Activated CD8-positive, alpha-beta memory T cell treated with anti-CD3 and anti-CD28 coated beads, Interleukin-2, amount 10 ng/mL, durations not matched to agents 7 days and 5 days (primary cell): ENCODE data around the gene TMEM163. TPM values are rescaled to one million over a fixed set of nuclear protein-coding genes. Genes with fewer than 3 reads are reported as not detected.
"Not testable (repeated sequence)": the region's sequence is repeated elsewhere in the genome, so short reads cannot be mapped to it uniquely, and the experiment has no call there.

ENCODE experiments used
- ATAC-seq: fragments of 150-1000 bp; cut with Tn5 transposase; one replicate; pipeline ENCODE4 v1.10.0; 2021; ENCODE audit warnings: moderate library complexity
- CTCF ChIA-PET: fragments of 350-600 bp; sonication (Branson Sonifier 250); formaldehyde crosslinking; loops from one replicate; lab custom pipeline; 2021; ENCODE audit warnings: antibody characterized with exemption; lab: Charles Lee
- DNase-seq: peaks from one replicate; pipeline ENCODE4 v3.0.0-alpha.2; 2020
- H3K27ac Mint-ChIP-seq: one replicate; pipeline ENCODE4 v1.8.0; 2021; ENCODE audit warnings: mild to moderate bottlenecking, mixed read lengths
- H3K27me3 Mint-ChIP-seq: one replicate; pipeline ENCODE4 v1.8.0; 2021; ENCODE audit warnings: mixed read lengths
- H3K36me3 Mint-ChIP-seq: one replicate; pipeline ENCODE4 v1.8.0; 2021; ENCODE audit warnings: mild to moderate bottlenecking, mixed read lengths
- H3K4me1 Mint-ChIP-seq: one replicate; pipeline ENCODE4 v1.8.0; 2021; ENCODE audit warnings: mixed read lengths
- H3K4me3 Mint-ChIP-seq: one replicate; pipeline ENCODE4 v1.8.0; 2021; ENCODE audit warnings: mild to moderate bottlenecking, moderate library complexity, mixed read lengths
- H3K9me3 Mint-ChIP-seq: one replicate; pipeline ENCODE4 v1.8.0; 2022; ENCODE audit warnings: low read depth, mixed read lengths
- total RNA-seq, 2 experiments: library from RNA; stranded (reverse); gene quantifications; one replicate each; pipeline ENCODE4 v1.2.3, GENCODE V29; 2021

The TMEM163 gene
- total RNA-seq, 2 experiments from 2014 or later: 2.1 to 2.3 TPM

- peaks cover 26% of the 10 kb centered on the region for H3K27me3 Mint-ChIP-seq
- no peak overlapping the region for H3K4me3 Mint-ChIP-seq
- H3K27ac Mint-ChIP-seq: no peak overlapping the region
- DNase-seq (no peak), ATAC-seq (no peak)
- H3K9me3 Mint-ChIP-seq: peaks cover 2% of the 10 kb centered on the region
- CTCF ChIA-PET: no interaction called here
- peaks cover 63% of the 10 kb centered on the region for H3K4me1 Mint-ChIP-seq
- H3K36me3 Mint-ChIP-seq: peaks cover 1% of the 10 kb centered on the region
Observed at GRCh38 chr2:134663451-134664450, 55.0 kb downstream of the TMEM163 start.

GRCh38 chr2:134662751-134663150, 56.0 kb downstream of the TMEM163 start:
- peaks cover 1% of the 10 kb centered on the region for H3K36me3 Mint-ChIP-seq
- H3K4me3 Mint-ChIP-seq: no peak overlapping the region
- no peak for DNase-seq
- H3K27me3 Mint-ChIP-seq: peaks cover 26% of the 10 kb centered on the region
- H3K9me3 Mint-ChIP-seq: peaks cover 2% of the 10 kb centered on the region
- CTCF ChIA-PET: no interaction called here
- peaks cover 53% of the 10 kb centered on the region for H3K4me1 Mint-ChIP-seq
- no peak for ATAC-seq
- H3K27ac Mint-ChIP-seq: no peak overlapping the region

- Mint-ChIP-seq H3K27me3 (peaks cover 15% of the 10 kb centered on the region), H3K4me1 (peaks cover 36% of the 10 kb centered on the region), H3K27ac (peak overlapping the region; percentile 6), H3K36me3 (peaks cover 1% of the 10 kb centered on the region), H3K9me3 (peaks cover 2% of the 10 kb centered on the region), H3K4me3 (no peak overlapping the region)
- CTCF ChIA-PET: interaction anchor here (1.2 to 5.5 kb wide), 2 partner anchors 10 to 78 kb away, joined by 3 to 41 read pairs; no protein-coding TSS in a partner anchor
- no peak for DNase-seq
- ATAC-seq: peak; percentile 49
Observed at GRCh38 chr2:134660626-134661402, 58.0 kb downstream of the TMEM163 start.

- CTCF ChIA-PET: interaction anchor here (1.1 to 5.5 kb wide), 4 partner anchors 11 to 77 kb away, joined by 3 to 41 read pairs (median 3); no protein-coding TSS in a partner anchor
- no peak for ATAC-seq
- Mint-ChIP-seq H3K27ac (no peak overlapping the region), H3K9me3 (peaks cover 2% of the 10 kb centered on the region), H3K36me3 (peaks cover 1% of the 10 kb centered on the region), H3K27me3 (peaks cover 11% of the 10 kb centered on the region), H3K4me1 (peaks cover 25% of the 10 kb centered on the region), H3K4me3 (no peak overlapping the region)
- DNase-seq: no peak
Observed at GRCh38 chr2:134659724-134660123, 59.1 kb downstream of the TMEM163 start.

GRCh38 chr2:134657650-134658250, 61.0 kb downstream of the TMEM163 start:
- Mint-ChIP-seq H3K27me3 (peaks cover 2% of the 10 kb centered on the region), H3K4me1 (peaks cover 18% of the 10 kb centered on the region), H3K27ac (no peak overlapping the region), H3K36me3 (peaks cover 1% of the 10 kb centered on the region), H3K9me3 (peaks cover 2% of the 10 kb centered on the region), H3K4me3 (no peak overlapping the region)
- DNase-seq: no peak
- ATAC-seq: no peak
- CTCF ChIA-PET: interaction anchor here (0.7 to 5.5 kb wide), 8 partner anchors 8 to 75 kb away, joined by 3 to 41 read pairs (median 4); no protein-coding TSS in a partner anchor

- DNase-seq, ATAC-seq, H3K27me3 Mint-ChIP-seq, H3K27ac Mint-ChIP-seq, H3K36me3 Mint-ChIP-seq, H3K4me3 Mint-ChIP-seq, H3K9me3 Mint-ChIP-seq: not testable (repeated sequence)
- H3K4me1 Mint-ChIP-seq: peaks cover 18% of the 10 kb centered on the region
- CTCF ChIA-PET: interaction anchor here (0.8 to 5.5 kb wide), 5 partner anchors 9 to 34 kb away, joined by 3 to 41 read pairs (median 4); no protein-coding TSS in a partner anchor
Observed at GRCh38 chr2:134656391-134656790, 62.4 kb downstream of the TMEM163 start.

GRCh38 chr2:134648586-134648985, 70.2 kb downstream of the TMEM163 start:
- CTCF ChIA-PET: no interaction called here
- DNase-seq (no peak), ATAC-seq (no peak)
- H3K27ac Mint-ChIP-seq: no peak overlapping the region
- no peaks in the 10 kb centered on the region for H3K9me3 Mint-ChIP-seq
- H3K27me3 Mint-ChIP-seq: peaks cover 19% of the 10 kb centered on the region
- H3K36me3 Mint-ChIP-seq: no peaks in the 10 kb centered on the region
- H3K4me3 Mint-ChIP-seq: no peak overlapping the region
- H3K4me1 Mint-ChIP-seq: no peaks in the 10 kb centered on the region

GRCh38 chr2:134647607-134648256, 71.1 kb downstream of the TMEM163 start:
- H3K36me3 Mint-ChIP-seq: no peaks in the 10 kb centered on the region
- no peak overlapping the region for H3K27ac Mint-ChIP-seq
- H3K27me3 Mint-ChIP-seq: peaks cover 21% of the 10 kb centered on the region
- H3K4me3 Mint-ChIP-seq: no peak overlapping the region
- CTCF ChIA-PET: interaction anchor here (1.8 kb wide), 1 partner anchor 9 kb away, joined by 4 read pairs; no protein-coding TSS in a partner anchor
- ATAC-seq: no peak
- H3K4me1 Mint-ChIP-seq: peaks cover 2% of the 10 kb centered on the region
- no peak for DNase-seq
- no peaks in the 10 kb centered on the region for H3K9me3 Mint-ChIP-seq

- Mint-ChIP-seq H3K4me3 (no peak overlapping the region), H3K4me1 (peaks cover 15% of the 10 kb centered on the region), H3K36me3 (peaks cover 6% of the 10 kb centered on the region), H3K9me3 (no peaks in the 10 kb centered on the region), H3K27me3 (peaks cover 25% of the 10 kb centered on the region), H3K27ac (no peak overlapping the region)
- peak; percentile 12 for ATAC-seq
- DNase-seq: no peak
- CTCF ChIA-PET: no interaction called here
Observed at GRCh38 chr2:134642938-134643337, 75.9 kb downstream of the TMEM163 start.

GRCh38 chr2:134640494-134640893, 78.3 kb downstream of the TMEM163 start:
- peaks cover 1% of the 10 kb centered on the region for H3K9me3 Mint-ChIP-seq
- H3K27me3 Mint-ChIP-seq: peaks cover 18% of the 10 kb centered on the region
- ATAC-seq: no peak
- H3K36me3 Mint-ChIP-seq: peaks cover 6% of the 10 kb centered on the region
- no peak overlapping the region for H3K27ac Mint-ChIP-seq
- H3K4me1 Mint-ChIP-seq: peaks cover 19% of the 10 kb centered on the region
- no peak for DNase-seq
- no peak overlapping the region for H3K4me3 Mint-ChIP-seq
- CTCF ChIA-PET: no interaction called here

- no peak overlapping the region for H3K4me3 Mint-ChIP-seq
- peaks cover 3% of the 10 kb centered on the region for H3K9me3 Mint-ChIP-seq
- peaks cover 23% of the 10 kb centered on the region for H3K27me3 Mint-ChIP-seq
- no peak overlapping the region for H3K27ac Mint-ChIP-seq
- CTCF ChIA-PET: no interaction called here
- H3K36me3 Mint-ChIP-seq: peaks cover 8% of the 10 kb centered on the region
- H3K4me1 Mint-ChIP-seq: peaks cover 19% of the 10 kb centered on the region
- DNase-seq: no peak
- no peak for ATAC-seq
Observed at GRCh38 chr2:134639265-134639664, 79.5 kb downstream of the TMEM163 start.

GRCh38 chr2:134636714-134637113, 82.1 kb downstream of the TMEM163 start:
- Mint-ChIP-seq H3K4me3 (no peak overlapping the region), H3K4me1 (peaks cover 15% of the 10 kb centered on the region), H3K27me3 (peaks cover 21% of the 10 kb centered on the region), H3K9me3 (peaks cover 3% of the 10 kb centered on the region), H3K27ac (no peak overlapping the region), H3K36me3 (peaks cover 9% of the 10 kb centered on the region)
- no peak for ATAC-seq
- no peak for DNase-seq
- CTCF ChIA-PET: interaction anchor here (1.2 kb wide), 1 partner anchor 20 kb away, joined by 3 read pairs; no protein-coding TSS in a partner anchor
